ENCODE data around the gene LRRC36. TPM values are rescaled to one million over a fixed set of nuclear protein-coding genes. Genes with fewer than 3 reads are reported as not detected.

Gene LRRC36
- total and polyA plus RNA-seq, 2 of the 13 experiments (the other 11 are each of a cell fraction or from before 2014, with no cell fraction given): 0.12 to 0.15 TPM

GRCh38 chr16:67279296-67280089, 47.1 kb upstream of the LRRC36 start, which contains the start of gene PLEKHG4 (continued):
- TF ChIP-seq CTCF (CRISPR knock-in tag; IDR thresholded peaks at IDR 0.05) (peak; percentile 71; the same call in 1 of the 2 replicates), KDM2A (CRISPR knock-in tag; IDR thresholded peaks at IDR 0.05; ENCODE audit: borderline replicate concordance, low read depth) (no peak; the same call in 1 of the 2 replicates), HOXD1 (CRISPR knock-in tag; IDR thresholded peaks at IDR 0.05) (no peak), FOSL1 (CRISPR knock-in tag; IDR thresholded peaks at IDR 0.05; ENCODE audit: borderline replicate concordance) (no peak), MIER3 (CRISPR knock-in tag; IDR thresholded peaks at IDR 0.05; ENCODE audit: borderline replicate concordance) (no peak), ZNF333 (CRISPR knock-in tag; IDR thresholded peaks at IDR 0.05; ENCODE audit: borderline replicate concordance) (0 out of 2 replicates have a peak, but pooled peaks have one; percentile 23), ZNF710 (CRISPR knock-in tag; IDR thresholded peaks at IDR 0.05; ENCODE audit: borderline replicate concordance) (no peak), ETV5 (CRISPR knock-in tag; IDR thresholded peaks at IDR 0.05; ENCODE audit: borderline replicate concordance) (no peak), RBM22 (optimal IDR thresholded peaks at IDR 0.05; ENCODE audit: low read length) (peak; percentile 70), ADNP (CRISPR knock-in tag; IDR thresholded peaks at IDR 0.05) (0 out of 2 replicates have a peak, but pooled peaks have one; percentile 51), ZNF761 (CRISPR knock-in tag; conservative IDR thresholded peaks at IDR 0.05) (peak; percentile 88; the same call in 1 of the 2 replicates), MYNN (CRISPR knock-in tag; IDR thresholded peaks at IDR 0.05; ENCODE audit: low read depth) (no peak), ZNF768 (CRISPR knock-in tag; IDR thresholded peaks at IDR 0.05) (0 out of 2 replicates have a peak, but pooled peaks have one; percentile 30), DDIT3 (CRISPR knock-in tag; IDR thresholded peaks at IDR 0.05) (no peak), EP300 (IDR thresholded peaks at IDR 0.05; ENCODE audit: low read depth in 2 of 2, low read length in 2 of 2) (no peak), EP300 (CRISPR knock-in tag; IDR thresholded peaks at IDR 0.05; ENCODE audit: borderline replicate concordance) (0 out of 2 replicates have a peak, but pooled peaks have one; percentile 20), MIXL1 (CRISPR knock-in tag; IDR thresholded peaks at IDR 0.05) (no peak), CERS6 (CRISPR knock-in tag; IDR thresholded peaks at IDR 0.05) (peak; percentile 77; the same call in 1 of the 2 replicates), MXD1 (CRISPR knock-in tag; IDR thresholded peaks at IDR 0.05) (peak; percentile 78; the same call in 1 of the 2 replicates), REPIN1 (CRISPR knock-in tag; IDR thresholded peaks at IDR 0.05; ENCODE audit: borderline replicate concordance, low read depth) (peak; percentile 52; the same call in 1 of the 2 replicates), TP53 (CRISPR knock-in tag; conservative IDR thresholded peaks at IDR 0.05) (no peak), NR3C1 (CRISPR knock-in tag; IDR thresholded peaks at IDR 0.05) (no peak), TARDBP (CRISPR knock-in tag; IDR thresholded peaks at IDR 0.05) (0 out of 2 replicates have a peak, but pooled peaks have one; percentile 33), ATF7-NPFF (CRISPR knock-in tag; IDR thresholded peaks at IDR 0.05; ENCODE audit: low read depth) (peak; percentile 95), ZNF451 (CRISPR knock-in tag; IDR thresholded peaks at IDR 0.05) (peak; percentile 94)
